ENCODE results near the gene CCDC88A.

- TF ChIP-seq POLR2AphosphoS5 (IDR thresholded peaks at IDR 0.05) (no peak), CTCF (IDR thresholded peaks at IDR 0.05) (no peak), EP300 (IDR thresholded peaks at IDR 0.05) (no peak)
These were observed 18.5 kb downstream of the CCDC88A start for GRCh38 chr2:55401124-55401523.
